GM18505 (cell line): ENCODE measurements around the gene ADK.

ENCODE experiments used
- ATAC-seq: cut with Tn5 transposase; IDR thresholded peaks from one replicate; pipeline ENCODE4 v1.9.1; 2021; ENCODE audit not compliant: unreplicated experiment
- POLR2A ChIP-seq: IDR thresholded peaks from 4 replicates; pipeline ENCODE4 v1.6.1; 2011; ENCODE audit warnings: borderline replicate concordance; ENCODE audit not compliant: insufficient read depth, insufficient read length; ENCODE audit errors: extremely low read depth

ADK gene

GRCh38 chr10:74150990-74151878, at the start of gene ADK:
Gene ADK, plus strand, starts transcription at chr10:74151221. Its CDS starts 58 bp downstream, at chr10:74151279.
- peak; percentile 74 for TF ChIP-seq POLR2A
- ATAC-seq: peak; percentile 74

- no peak for TF ChIP-seq POLR2A
- ATAC-seq: no peak
Observed at GRCh38 chr10:74103560-74104258, 47.3 kb upstream of the ADK start.

- no peak for ATAC-seq
- no peak for TF ChIP-seq POLR2A
Observed at GRCh38 chr10:74104480-74104879, 46.5 kb upstream of the ADK start.

GRCh38 chr10:74104996-74105395, 46.0 kb upstream of the ADK start:
- ATAC-seq: no peak
- no peak for TF ChIP-seq POLR2A

- ATAC-seq: no peak
- TF ChIP-seq POLR2A: no peak
Observed at GRCh38 chr10:74107391-74107790, 43.6 kb upstream of the ADK start.

GRCh38 chr10:74109452-74109851, 41.6 kb upstream of the ADK start:
- no peak for ATAC-seq
- no peak for TF ChIP-seq POLR2A

GRCh38 chr10:74110120-74110519, 40.9 kb upstream of the ADK start:
- ATAC-seq: no peak
- TF ChIP-seq POLR2A: no peak

GRCh38 chr10:74111799-74112198, 39.2 kb upstream of the ADK start:
- no peak for ATAC-seq
- no peak for TF ChIP-seq POLR2A

- TF ChIP-seq POLR2A: no peak
- ATAC-seq: no peak
Observed at GRCh38 chr10:74113546-74113945, 37.5 kb upstream of the ADK start.

- no peak for ATAC-seq
- no peak for TF ChIP-seq POLR2A
Observed at GRCh38 chr10:74114041-74114448, 37.0 kb upstream of the ADK start.

- ATAC-seq: no peak
Observed at GRCh38 chr10:74117738-74118137, 33.3 kb upstream of the ADK start.

GRCh38 chr10:74118804-74119203, 32.2 kb upstream of the ADK start:
- no peak for ATAC-seq
- no peak for TF ChIP-seq POLR2A

More at GRCh38 chr10:74117738-74118137, 33.3 kb upstream of the ADK start:
- no peak for TF ChIP-seq POLR2A

- no peak for TF ChIP-seq POLR2A
Observed at GRCh38 chr10:74120911-74121310, 30.1 kb upstream of the ADK start.

GRCh38 chr10:74121368-74121767, 29.7 kb upstream of the ADK start:
- TF ChIP-seq POLR2A: no peak
- no peak for ATAC-seq

More at GRCh38 chr10:74120911-74121310, 30.1 kb upstream of the ADK start:
- no peak for ATAC-seq
